Activated CD4-positive, alpha-beta memory T cell treated with anti-CD3 and anti-CD28 coated beads for 36 hours (primary cell): Measurements from ENCODE around the gene TTC7B. TPM values are rescaled to one million over a fixed set of nuclear protein-coding genes. Genes with fewer than 3 reads are reported as not detected.

ENCODE experiments used
- CTCF ChIA-PET: fragments of 350-600 bp; sonication (Branson Sonifier 250); formaldehyde crosslinking; loops from one replicate; lab custom pipeline; 2021; ENCODE audit warnings: antibody characterized with exemption, inconsistent platforms; lab: Charles Lee
- POLR2A ChIA-PET: fragments of 350-600 bp; sonication (Branson Sonifier 250); formaldehyde crosslinking; loops from one replicate; lab custom pipeline; 2021; ENCODE audit warnings: antibody characterized with exemption; lab: Charles Lee
- DNase-seq: peaks from one replicate; pipeline ENCODE4 v3.0.0-alpha.2; 2020
- H3K27ac Mint-ChIP-seq: one replicate; pipeline ENCODE4 v1.8.0; 2021; ENCODE audit warnings: mixed read lengths
- H3K27me3 Mint-ChIP-seq: one replicate; pipeline ENCODE4 v1.8.0; 2021; ENCODE audit warnings: mixed read lengths
- H3K36me3 Mint-ChIP-seq: one replicate; pipeline ENCODE4 v1.8.0; 2021; ENCODE audit warnings: mixed read lengths
- H3K4me1 Mint-ChIP-seq: one replicate; pipeline ENCODE4 v1.8.0; 2021; ENCODE audit warnings: low read depth, mixed read lengths
- H3K4me3 Mint-ChIP-seq: one replicate; pipeline ENCODE4 v1.8.0; 2021; ENCODE audit warnings: mild to moderate bottlenecking, mixed read lengths
- H3K9me3 Mint-ChIP-seq: one replicate; pipeline ENCODE4 v1.8.0; 2021; ENCODE audit warnings: mixed read lengths
- intact Hi-C: fragments of 100-400 bp; cut with micrococcal nuclease; formaldehyde crosslinking; loops from one replicate; pipeline ENCODE4 v1.15.1; 2023
- total RNA-seq, 2 experiments: library from RNA; stranded (reverse); gene quantifications; one replicate each; pipeline ENCODE4 v1.2.3, GENCODE V29; 2021

TTC7B gene
- total RNA-seq, 2 experiments from 2014 or later: 9.3 to 12.4 TPM

GRCh38 chr14:90810806-90811205, 5.4 kb downstream of the TTC7B start:
- Mint-ChIP-seq H3K4me1 (peaks cover 3% of the 10 kb centered on the region), H3K36me3 (no peaks in the 10 kb centered on the region), H3K4me3 (no peak overlapping the region), H3K27ac (no peak overlapping the region), H3K27me3 (peaks cover 4% of the 10 kb centered on the region), H3K9me3 (no peaks in the 10 kb centered on the region)
- ChIA-PET CTCF (interaction anchor here (0.8 kb wide), 1 partner anchor 10 kb away, joined by 3 read pairs; no protein-coding TSS in a partner anchor), POLR2A (no interaction called here)
- DNase-seq: no peak
- intact Hi-C loops: no loop called here

- Mint-ChIP-seq H3K36me3 (no peaks in the 10 kb centered on the region), H3K4me1 (no peaks in the 10 kb centered on the region), H3K4me3 (no peak overlapping the region), H3K27ac (no peak overlapping the region), H3K27me3 (no peaks in the 10 kb centered on the region), H3K9me3 (no peaks in the 10 kb centered on the region)
- DNase-seq: no peak
- CTCF ChIA-PET: no interaction called here
- POLR2A ChIA-PET: no interaction called here
- intact Hi-C loops: no loop called here
Measured at GRCh38 chr14:90809530-90810312, 6.5 kb downstream of the TTC7B start.

- H3K4me1 Mint-ChIP-seq: no peaks in the 10 kb centered on the region
- no peaks in the 10 kb centered on the region for H3K36me3 Mint-ChIP-seq
- intact Hi-C loops: no loop called here
- no peaks in the 10 kb centered on the region for H3K9me3 Mint-ChIP-seq
- DNase-seq: no peak
- no peak overlapping the region for H3K27ac Mint-ChIP-seq
- no peak overlapping the region for H3K4me3 Mint-ChIP-seq
- POLR2A ChIA-PET: no interaction called here
- H3K27me3 Mint-ChIP-seq: no peaks in the 10 kb centered on the region
- CTCF ChIA-PET: no interaction called here
Measured at GRCh38 chr14:90808759-90809529, 7.3 kb downstream of the TTC7B start.

GRCh38 chr14:90807060-90807459, 9.2 kb downstream of the TTC7B start:
- CTCF ChIA-PET: interaction anchor here (0.6 kb wide), 1 partner anchor 409 kb away, joined by 3 read pairs; no protein-coding TSS in a partner anchor
- no peaks in the 10 kb centered on the region for H3K27me3 Mint-ChIP-seq
- no peaks in the 10 kb centered on the region for H3K9me3 Mint-ChIP-seq
- POLR2A ChIA-PET: no interaction called here
- no peak for DNase-seq
- H3K27ac Mint-ChIP-seq: no peak overlapping the region
- H3K4me1 Mint-ChIP-seq: no peaks in the 10 kb centered on the region
- no peak overlapping the region for H3K4me3 Mint-ChIP-seq
- intact Hi-C loops: no loop called here
- no peaks in the 10 kb centered on the region for H3K36me3 Mint-ChIP-seq

- H3K4me3 Mint-ChIP-seq: no peak overlapping the region
- peaks cover 5% of the 10 kb centered on the region for H3K4me1 Mint-ChIP-seq
- no peak for DNase-seq
- intact Hi-C loops: no loop called here
- no peaks in the 10 kb centered on the region for H3K27me3 Mint-ChIP-seq
- ChIA-PET CTCF (interaction anchor here (1.5 kb wide), 1 partner anchor 45 kb away, joined by 3 read pairs; no protein-coding TSS in a partner anchor), POLR2A (no interaction called here)
- H3K9me3 Mint-ChIP-seq: no peaks in the 10 kb centered on the region
- no peak overlapping the region for H3K27ac Mint-ChIP-seq
- H3K36me3 Mint-ChIP-seq: no peaks in the 10 kb centered on the region
Measured at GRCh38 chr14:90805662-90806540, 10.3 kb downstream of the TTC7B start.

GRCh38 chr14:90805084-90805391, 11.2 kb downstream of the TTC7B start:
- DNase-seq: no peak
- CTCF ChIA-PET: interaction anchor here (1.5 kb wide), 1 partner anchor 45 kb away, joined by 3 read pairs; no protein-coding TSS in a partner anchor
- H3K9me3 Mint-ChIP-seq: no peaks in the 10 kb centered on the region
- no peaks in the 10 kb centered on the region for H3K27me3 Mint-ChIP-seq
- peaks cover 5% of the 10 kb centered on the region for H3K4me1 Mint-ChIP-seq
- no peaks in the 10 kb centered on the region for H3K36me3 Mint-ChIP-seq
- H3K27ac Mint-ChIP-seq: no peak overlapping the region
- POLR2A ChIA-PET: no interaction called here
- no peak overlapping the region for H3K4me3 Mint-ChIP-seq
- intact Hi-C loops: no loop called here

GRCh38 chr14:90804292-90805083, 11.7 kb downstream of the TTC7B start:
- POLR2A ChIA-PET: no interaction called here
- intact Hi-C loops: no loop called here
- DNase-seq: no peak
- Mint-ChIP-seq H3K36me3 (no peaks in the 10 kb centered on the region), H3K9me3 (no peaks in the 10 kb centered on the region), H3K4me1 (peaks cover 5% of the 10 kb centered on the region), H3K4me3 (no peak overlapping the region), H3K27me3 (no peaks in the 10 kb centered on the region), H3K27ac (no peak overlapping the region)
- CTCF ChIA-PET: no interaction called here

- Mint-ChIP-seq H3K4me3 (no peak overlapping the region), H3K9me3 (no peaks in the 10 kb centered on the region), H3K36me3 (no peaks in the 10 kb centered on the region), H3K4me1 (peaks cover 5% of the 10 kb centered on the region), H3K27me3 (no peaks in the 10 kb centered on the region), H3K27ac (no peak overlapping the region)
- intact Hi-C loops: no loop called here
- POLR2A ChIA-PET: no interaction called here
- CTCF ChIA-PET: no interaction called here
- DNase-seq: no peak
Measured at GRCh38 chr14:90803249-90803648, 13.0 kb downstream of the TTC7B start.

- Mint-ChIP-seq H3K36me3 (no peaks in the 10 kb centered on the region), H3K9me3 (no peaks in the 10 kb centered on the region), H3K27me3 (no peaks in the 10 kb centered on the region), H3K4me1 (peaks cover 5% of the 10 kb centered on the region), H3K27ac (no peak overlapping the region), H3K4me3 (no peak overlapping the region)
- ChIA-PET CTCF (no interaction called here), POLR2A (no interaction called here)
- DNase-seq: no peak
- intact Hi-C loops: no loop called here
Measured at GRCh38 chr14:90799420-90799819, 16.8 kb downstream of the TTC7B start.

- POLR2A ChIA-PET: no interaction called here
- DNase-seq: no peak
- CTCF ChIA-PET: no interaction called here
- intact Hi-C loops: no loop called here
- Mint-ChIP-seq H3K36me3 (no peaks in the 10 kb centered on the region), H3K9me3 (no peaks in the 10 kb centered on the region), H3K27ac (no peak overlapping the region), H3K4me3 (no peak overlapping the region), H3K27me3 (no peaks in the 10 kb centered on the region), H3K4me1 (peaks cover 5% of the 10 kb centered on the region)
Measured at GRCh38 chr14:90797919-90798318, 18.3 kb downstream of the TTC7B start.

- no peak for DNase-seq
- intact Hi-C loops: no loop called here
- peaks cover 5% of the 10 kb centered on the region for H3K4me1 Mint-ChIP-seq
- H3K36me3 Mint-ChIP-seq: no peaks in the 10 kb centered on the region
- H3K27ac Mint-ChIP-seq: no peak overlapping the region
- CTCF ChIA-PET: interaction anchor here (1.0 kb wide), 1 partner anchor 98 kb away, joined by 3 read pairs; no protein-coding TSS in a partner anchor
- no peak overlapping the region for H3K4me3 Mint-ChIP-seq
- H3K9me3 Mint-ChIP-seq: no peaks in the 10 kb centered on the region
- no peaks in the 10 kb centered on the region for H3K27me3 Mint-ChIP-seq
- POLR2A ChIA-PET: no interaction called here
Measured at GRCh38 chr14:90797451-90797850, 18.8 kb downstream of the TTC7B start.
